GM18873 (cell line): ENCODE data around the gene CMSS1.
A peak's percentile ranks its signal among the peaks of the same experiment; 100 is the strongest.

ENCODE experiments used
- ATAC-seq: cut with Tn5 transposase; IDR thresholded peaks from one replicate; pipeline ENCODE4 v1.9.1; 2021; ENCODE audit warnings: mild to moderate bottlenecking, moderate library complexity, moderate number of reproducible peaks; ENCODE audit not compliant: unreplicated experiment, low FRiP score

CMSS1 gene

DNA sequence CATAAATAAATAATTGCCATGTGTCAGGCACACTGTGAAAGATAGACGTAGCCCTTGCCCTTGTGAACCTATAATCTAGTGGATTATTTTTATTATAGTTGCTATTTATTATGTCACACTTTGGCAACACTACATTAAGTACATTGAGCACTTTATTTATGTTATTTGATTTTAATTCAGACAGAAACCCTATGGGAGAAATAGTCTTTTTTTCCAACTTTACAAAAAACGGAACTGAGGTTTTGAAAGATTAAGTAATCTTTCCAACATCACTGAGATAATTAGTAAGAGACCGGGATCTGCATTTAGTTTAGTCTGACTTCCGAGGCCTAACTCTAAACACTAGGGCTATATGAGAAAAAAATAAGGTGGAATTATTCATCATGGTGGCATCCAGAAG lies 299.4 kb downstream of the CMSS1 start:
- ATAC-seq, result no peak

DNA sequence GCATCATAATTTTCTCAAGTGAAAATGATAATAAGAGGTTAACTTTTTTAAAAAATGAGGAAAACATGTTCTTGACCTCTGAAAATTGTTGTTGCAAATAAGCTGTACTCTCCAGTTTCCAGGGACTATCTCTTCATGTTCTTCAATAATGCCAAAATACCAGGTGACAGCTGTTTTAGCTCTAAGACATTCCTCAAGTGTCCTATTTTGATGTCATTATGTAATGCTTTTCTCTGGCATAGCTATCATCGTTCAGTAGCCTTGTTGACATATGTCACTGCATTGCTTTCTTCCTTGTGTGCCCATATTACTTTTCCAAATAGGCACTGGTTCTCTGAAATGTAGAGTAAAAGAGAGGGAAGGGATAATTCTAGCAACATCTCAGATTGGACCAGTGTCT lies 302.4 kb downstream of the CMSS1 start:
- ATAC-seq, result no peak

- no peak for ATAC-seq
Measured at GRCh38 chr3:100120693-100121092, 303.0 kb downstream of the CMSS1 start.

GRCh38 chr3:100122321-100122720 lies 304.7 kb downstream of the CMSS1 start:
- ATAC-seq, result no peak

- ATAC-seq, result no peak
Measured at GRCh38 chr3:100123112-100123511, 305.4 kb downstream of the CMSS1 start.

GRCh38 chr3:100124201-100124761 lies 306.6 kb downstream of the CMSS1 start:
- no peak for ATAC-seq

GRCh38 chr3:100125161-100125938 lies 307.7 kb downstream of the CMSS1 start:
- ATAC-seq, result no peak

DNA sequence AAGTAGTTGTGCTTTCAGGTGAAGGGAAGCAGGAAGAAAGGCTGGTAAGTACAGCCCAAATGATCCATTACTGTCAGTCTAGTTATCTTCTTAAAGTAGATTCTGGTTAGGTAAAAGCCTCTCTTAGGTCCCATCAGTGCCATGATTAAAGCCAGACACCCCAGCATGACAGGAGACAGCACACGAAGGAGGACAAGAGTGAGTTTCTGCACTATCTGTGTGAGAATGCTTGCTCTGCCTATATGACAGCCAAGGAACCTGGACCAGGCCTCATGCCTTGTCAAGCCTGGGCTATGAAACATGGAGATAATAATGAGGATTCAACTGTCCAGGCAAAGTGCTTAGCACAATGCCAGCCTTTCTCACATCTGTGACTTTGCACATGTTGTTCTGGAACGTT lies 310.1 kb downstream of the CMSS1 start:
- no peak for ATAC-seq

DNA sequence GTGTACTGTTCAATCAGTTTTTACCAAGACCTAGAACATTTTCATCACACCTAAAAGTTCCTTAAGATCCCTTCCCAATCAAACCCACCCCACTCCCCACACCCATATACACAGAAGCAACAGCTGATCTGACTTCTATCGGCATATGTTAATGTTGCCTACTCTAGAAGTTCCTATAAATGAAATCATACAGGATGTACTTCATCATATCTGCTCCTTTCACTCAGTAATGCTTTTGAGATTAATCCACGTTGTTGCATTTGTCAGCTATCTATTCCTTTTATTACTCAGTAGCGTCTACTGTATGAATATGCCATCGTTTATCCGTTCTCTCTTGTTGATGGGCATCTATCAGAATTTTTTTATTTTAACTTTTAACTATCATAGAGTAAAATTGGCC lies 310.9 kb downstream of the CMSS1 start:
- no peak for ATAC-seq

DNA sequence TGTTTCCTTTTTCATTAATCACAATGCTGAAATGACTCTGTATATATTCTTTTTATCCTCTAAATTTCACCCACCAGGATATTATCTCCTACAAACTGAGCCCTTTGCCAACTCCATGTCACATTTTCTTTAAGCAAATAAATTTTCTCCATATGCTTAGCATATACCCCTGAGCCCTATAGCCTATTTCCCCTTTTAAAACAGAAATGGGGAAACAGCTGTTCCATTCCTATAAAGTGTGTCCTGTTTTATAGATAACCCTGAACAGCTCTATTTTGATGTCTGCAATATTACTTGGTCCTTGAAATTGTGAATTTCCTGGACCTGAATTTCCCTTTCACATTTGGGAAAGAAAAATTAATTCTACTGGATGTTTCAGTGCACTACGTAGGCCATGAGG lies 312.3 kb downstream of the CMSS1 start:
- no peak for ATAC-seq

DNA sequence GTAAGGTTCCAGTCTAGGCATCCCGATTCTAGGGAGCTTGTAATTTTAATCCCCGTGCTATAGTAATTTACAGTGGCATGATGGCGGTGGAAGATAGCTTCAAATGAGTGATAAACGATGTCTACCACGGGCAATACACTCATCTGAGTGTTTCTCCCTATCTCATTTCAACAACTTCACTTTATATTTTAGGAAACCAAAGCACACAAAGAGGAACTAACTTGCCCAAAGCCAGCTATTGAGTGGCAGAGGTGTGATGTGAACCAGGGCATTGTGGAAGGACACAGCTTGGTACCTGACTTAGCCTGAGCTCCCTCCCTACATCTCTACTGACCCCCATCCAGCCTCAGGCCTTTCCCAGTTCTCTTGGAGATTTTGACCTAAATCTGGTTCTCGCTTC lies 313.6 kb downstream of the CMSS1 start:
- ATAC-seq, result no peak

GRCh38 chr3:100136921-100137320 lies 319.3 kb downstream of the CMSS1 start:
- ATAC-seq, result no peak

DNA sequence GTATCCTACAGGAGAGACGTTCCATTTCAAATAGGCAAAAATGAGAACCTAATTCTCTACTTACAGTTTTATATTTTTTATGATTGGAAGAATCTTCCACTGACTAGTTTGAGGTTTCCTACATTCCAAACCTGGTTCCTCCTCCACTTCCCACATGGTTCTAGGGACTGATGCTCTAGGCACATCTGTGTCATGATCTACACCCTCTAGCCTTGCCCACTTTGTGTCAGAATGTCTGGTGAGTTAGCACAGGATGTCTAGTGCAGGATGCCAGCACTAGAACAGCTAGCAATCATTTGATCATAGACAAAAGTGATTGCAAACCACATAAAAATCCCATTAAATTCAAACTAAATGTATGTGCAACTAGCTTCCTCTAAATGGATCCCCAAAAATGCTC lies 323.3 kb downstream of the CMSS1 start:
- no peak for ATAC-seq

DNA sequence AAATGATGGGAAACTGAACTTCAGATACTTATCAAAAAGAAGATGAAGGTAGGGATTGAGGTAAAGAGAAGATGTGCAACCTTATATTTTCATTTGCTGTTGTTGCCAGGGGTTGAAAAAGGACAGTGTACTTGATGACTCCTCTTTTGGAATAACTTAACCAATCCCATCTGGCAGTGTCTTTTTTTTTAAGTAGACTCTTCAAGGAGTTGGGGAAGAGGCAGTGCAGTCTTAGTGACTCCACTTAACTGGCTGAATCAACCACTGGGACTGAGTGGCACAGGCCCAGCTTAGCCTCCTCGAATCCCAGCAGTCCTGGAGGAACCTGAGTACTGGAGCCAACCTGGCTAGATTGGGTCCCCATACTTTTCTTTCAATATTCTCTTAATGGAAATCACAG lies 323.9 kb downstream of the CMSS1 start:
- no peak for ATAC-seq

DNA sequence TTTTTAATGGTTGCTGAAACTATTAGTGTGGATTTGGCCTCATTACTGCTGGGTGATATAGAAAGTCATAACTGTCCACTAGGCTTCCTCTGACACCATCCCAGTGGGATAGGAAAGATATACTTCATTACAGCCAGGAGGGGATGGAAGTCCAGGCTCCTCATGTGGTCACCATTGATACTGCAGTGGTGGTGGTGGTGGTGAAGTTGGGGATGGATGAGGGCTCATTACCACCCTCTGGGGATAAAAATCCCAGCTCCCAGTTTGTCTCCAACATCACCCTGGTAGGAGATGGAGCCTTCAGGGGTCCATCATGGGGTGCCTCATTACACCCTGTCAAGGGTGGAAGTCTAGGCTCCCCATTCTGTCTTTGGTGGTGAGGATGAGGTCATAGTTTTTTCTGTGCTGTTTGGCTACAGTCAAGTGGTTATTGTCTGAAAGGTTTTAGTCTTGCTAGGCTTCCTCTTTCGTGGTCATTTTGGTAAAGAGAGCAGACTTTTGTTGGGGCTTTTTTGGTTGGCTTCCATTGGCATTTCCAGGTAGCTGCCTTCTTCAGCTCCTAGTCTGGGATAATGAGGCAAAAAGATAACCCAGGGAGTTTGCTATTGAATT lies 326.7 kb downstream of the CMSS1 start:
- ATAC-seq, result peak; percentile 76

- no peak for ATAC-seq
Measured at GRCh38 chr3:100149130-100149529, 331.5 kb downstream of the CMSS1 start.

- no peak for ATAC-seq
Measured at GRCh38 chr3:100149713-100150415, 332.2 kb downstream of the CMSS1 start.

DNA sequence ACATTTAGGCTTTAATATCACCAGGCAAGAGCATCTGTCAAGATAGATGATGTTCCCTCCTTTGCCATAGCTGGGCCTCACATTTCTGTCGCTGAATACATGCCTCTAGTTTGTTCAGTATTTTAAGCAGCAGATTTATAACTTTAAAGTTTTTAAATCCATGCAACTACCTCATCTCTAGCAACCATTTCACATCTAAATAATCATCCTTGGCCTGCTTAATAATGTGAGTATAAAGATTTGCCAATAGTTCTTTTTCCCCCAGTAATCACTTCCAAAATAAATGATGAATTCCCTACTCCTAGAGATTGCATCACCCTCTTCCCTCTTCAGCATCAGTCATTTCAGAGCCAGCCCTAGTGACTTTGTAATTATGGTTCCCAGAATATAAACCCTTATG lies 332.8 kb downstream of the CMSS1 start:
- no peak for ATAC-seq

- no peak for ATAC-seq
Measured at GRCh38 chr3:100151024-100151707, 333.5 kb downstream of the CMSS1 start.

DNA sequence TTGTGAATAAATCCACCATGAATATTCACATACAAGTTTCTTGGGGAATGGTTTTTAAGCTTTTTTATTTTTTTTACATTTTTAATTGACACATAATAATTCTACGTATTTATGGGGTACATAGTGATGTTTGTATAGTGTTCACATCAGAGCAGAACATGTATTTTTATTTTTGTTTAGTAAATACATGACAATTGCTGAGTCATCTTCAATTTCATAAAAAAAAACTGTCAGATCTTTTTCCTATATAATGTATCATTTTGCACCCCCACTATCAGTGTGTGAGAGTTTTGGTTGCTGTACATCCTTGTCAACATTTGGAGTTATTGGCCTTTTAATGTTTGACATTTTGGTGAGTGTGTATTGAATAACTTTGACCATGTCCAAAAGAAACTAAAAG lies 336.5 kb downstream of the CMSS1 start:
- ATAC-seq, result no peak

DNA sequence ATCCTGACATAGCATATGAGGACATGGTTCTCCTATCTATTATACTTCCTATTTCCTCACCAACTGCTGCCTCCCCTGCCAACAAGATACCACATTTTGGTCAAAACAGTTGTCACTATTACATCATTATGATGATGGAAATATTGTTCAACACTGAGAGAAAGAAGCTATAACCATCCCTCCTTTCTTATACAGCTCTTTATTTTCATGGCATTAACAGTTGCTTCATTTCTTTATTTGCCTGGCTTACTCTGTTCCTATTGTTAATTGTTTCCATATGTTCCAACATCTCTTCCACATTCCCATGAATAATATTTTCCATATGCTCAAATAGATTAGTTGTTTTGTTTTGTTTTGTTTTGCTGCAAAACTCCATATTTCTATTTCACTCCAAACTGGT lies 337.5 kb downstream of the CMSS1 start:
- ATAC-seq, result no peak
